ENCODE results near the gene SLC24A4.

SLC24A4 gene

GRCh38 chr14:92360651-92361370 lies 37.8 kb downstream of the SLC24A4 start:
- H3K4me3 ChIP-seq (ENCODE audit: low read depth, low read length): no peak overlapping the region

- no peak overlapping the region for H3K4me3 ChIP-seq (ENCODE audit: low read depth, low read length)
Measured at GRCh38 chr14:92362781-92363235, 39.8 kb downstream of the SLC24A4 start.

GRCh38 chr14:92366237-92366636 lies 43.3 kb downstream of the SLC24A4 start:
- no peak overlapping the region for H3K4me3 ChIP-seq (ENCODE audit: low read depth, low read length)

DNA sequence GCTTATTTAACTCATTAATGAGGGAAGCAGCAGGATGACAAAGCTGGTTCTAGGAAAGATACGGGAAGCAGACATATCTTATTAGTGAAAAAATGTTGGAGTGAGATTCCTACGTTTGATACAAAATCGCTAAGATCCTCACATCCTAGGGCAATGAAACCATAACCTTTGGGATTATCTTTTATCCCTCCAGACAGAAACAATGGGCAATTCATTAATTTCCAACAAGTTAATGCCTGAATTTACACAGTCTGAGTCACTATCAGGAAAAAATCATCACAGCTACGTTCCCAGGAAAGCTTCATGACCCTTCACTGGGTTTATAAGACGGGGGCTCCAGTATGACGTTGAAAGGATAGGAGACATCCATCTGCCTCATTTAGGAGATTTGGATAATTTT lies 45.0 kb downstream of the SLC24A4 start:
- H3K4me3 ChIP-seq (ENCODE audit: low read depth, low read length): no peak overlapping the region

DNA sequence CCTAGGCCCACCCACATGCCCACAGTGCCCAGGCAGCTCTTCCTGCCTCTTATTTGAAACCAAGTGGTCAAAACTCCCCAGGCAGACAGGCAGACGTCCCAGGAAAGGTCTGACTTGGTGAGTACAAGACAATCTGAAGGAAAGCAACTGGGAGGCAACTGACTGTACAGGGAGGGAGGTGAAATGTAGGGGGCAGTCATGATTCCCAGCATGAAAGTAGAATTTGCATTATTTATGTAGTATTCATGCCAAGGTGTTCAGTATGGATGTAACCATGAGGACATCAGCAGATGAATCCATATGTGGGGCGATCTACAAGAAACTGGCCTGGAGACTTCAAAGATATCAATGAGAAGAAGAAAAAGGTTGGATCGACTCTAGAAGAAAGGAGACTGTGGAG lies 46.1 kb downstream of the SLC24A4 start:
- H3K4me3 ChIP-seq (ENCODE audit: low read depth, low read length): no peak overlapping the region

- H3K4me3 ChIP-seq (ENCODE audit: low read depth, low read length): no peak overlapping the region
Measured at GRCh38 chr14:92372230-92372629, 49.3 kb downstream of the SLC24A4 start.

GRCh38 chr14:92373336-92373735 lies 50.4 kb downstream of the SLC24A4 start:
- H3K4me3 ChIP-seq (ENCODE audit: low read depth, low read length): no peak overlapping the region

- no peak overlapping the region for H3K4me3 ChIP-seq (ENCODE audit: low read depth, low read length)
Measured at GRCh38 chr14:92380131-92380530, 57.2 kb downstream of the SLC24A4 start.

GRCh38 chr14:92380582-92380981 lies 57.6 kb downstream of the SLC24A4 start:
- no peak overlapping the region for H3K4me3 ChIP-seq (ENCODE audit: low read depth, low read length)

- H3K4me3 ChIP-seq (ENCODE audit: low read depth, low read length): no peak overlapping the region
Measured at GRCh38 chr14:92382677-92383076, 59.7 kb downstream of the SLC24A4 start.

DNA sequence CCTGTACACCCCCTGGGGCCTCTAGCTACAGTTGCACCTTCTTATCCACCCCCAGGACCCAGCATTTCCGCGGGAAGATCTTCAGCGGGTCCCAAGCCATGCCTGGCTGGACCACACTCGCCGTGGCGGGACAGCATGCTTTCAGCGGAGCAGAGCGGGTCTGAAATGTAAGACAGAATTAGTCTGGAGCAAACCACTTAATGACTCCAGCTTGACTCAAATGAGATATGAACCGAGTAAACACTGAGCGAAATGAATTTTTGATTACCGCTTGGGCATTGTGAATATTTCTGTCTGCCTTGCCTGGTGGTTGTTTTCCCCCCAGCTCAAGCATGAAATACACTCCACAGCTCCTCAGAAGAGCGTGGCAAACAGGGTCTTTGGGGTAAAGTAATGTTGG lies 60.8 kb downstream of the SLC24A4 start:
- no peak overlapping the region for H3K4me3 ChIP-seq (ENCODE audit: low read depth, low read length)

- no peak overlapping the region for H3K4me3 ChIP-seq (ENCODE audit: low read depth, low read length)
Measured at GRCh38 chr14:92384461-92385133, 61.6 kb downstream of the SLC24A4 start.

DNA sequence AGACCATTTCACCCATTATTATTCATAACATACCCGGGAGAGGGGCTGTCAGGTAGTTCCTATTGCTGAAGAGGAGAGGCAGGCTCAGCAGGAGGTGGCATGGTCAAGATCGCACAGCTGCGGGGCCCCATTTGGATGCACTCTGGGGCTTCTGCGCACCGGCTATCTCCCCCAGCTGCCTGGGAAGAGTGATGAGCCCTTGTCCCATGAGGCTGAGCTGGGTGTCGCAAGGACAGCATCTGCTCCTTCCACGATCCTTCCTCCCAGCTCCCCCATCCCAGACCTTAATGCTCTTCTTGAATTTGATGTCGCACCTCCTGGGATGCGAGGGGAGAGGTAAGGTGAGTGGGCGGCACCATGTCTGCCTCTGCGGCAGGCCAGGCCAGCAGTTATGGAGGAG lies 62.6 kb downstream of the SLC24A4 start:
- H3K4me3 ChIP-seq (ENCODE audit: low read depth, low read length): no peak overlapping the region

- H3K4me3 ChIP-seq (ENCODE audit: low read depth, low read length): no peak overlapping the region
Measured at GRCh38 chr14:92386165-92386564, 63.2 kb downstream of the SLC24A4 start.

DNA sequence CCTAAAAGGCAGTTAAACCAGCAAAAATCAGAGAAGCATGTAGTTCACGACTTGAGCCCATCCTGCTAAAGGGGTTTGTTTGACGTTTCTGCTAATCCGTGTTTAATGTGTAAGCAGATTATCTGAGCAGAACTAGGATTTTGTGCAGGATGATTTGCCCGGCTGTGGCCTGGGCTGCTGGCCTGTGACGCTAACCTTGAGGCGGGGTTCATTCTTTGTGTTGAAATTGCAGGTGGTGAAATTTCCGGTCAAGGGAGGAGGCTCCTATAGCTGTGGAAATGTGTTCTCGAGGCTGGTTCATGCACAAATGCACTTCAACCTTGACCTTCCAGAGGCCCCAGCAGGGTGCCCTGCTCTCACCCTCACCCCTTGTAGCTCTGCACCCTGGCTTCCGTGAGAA lies 63.7 kb downstream of the SLC24A4 start:
- H3K4me3 ChIP-seq (ENCODE audit: low read depth, low read length): no peak overlapping the region

DNA sequence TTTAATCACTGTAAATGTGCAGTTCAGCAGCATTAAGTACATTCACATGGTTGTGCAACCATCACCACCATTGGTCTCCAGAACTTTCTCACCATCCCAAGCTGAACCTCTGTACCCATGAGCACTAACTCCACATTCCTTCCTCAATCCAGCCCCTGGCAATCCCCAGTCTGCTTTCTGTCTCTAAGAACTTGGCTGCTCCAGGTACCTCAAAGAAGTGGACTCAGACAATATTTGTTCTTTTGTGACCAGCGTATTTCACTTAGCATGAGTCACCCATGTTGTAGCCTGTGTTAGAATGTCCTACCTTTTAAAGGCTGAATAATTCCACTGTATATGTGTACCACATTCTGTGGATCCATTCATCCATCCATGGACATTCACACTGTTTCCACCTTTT lies 64.6 kb downstream of the SLC24A4 start:
- no peak overlapping the region for H3K4me3 ChIP-seq (ENCODE audit: low read depth, low read length)

GRCh38 chr14:92389598-92390158 lies 66.7 kb downstream of the SLC24A4 start:
- H3K4me3 ChIP-seq (ENCODE audit: low read depth, low read length): no peak overlapping the region

GRCh38 chr14:92391726-92392125 lies 68.8 kb downstream of the SLC24A4 start:
- no peak overlapping the region for H3K4me3 ChIP-seq (ENCODE audit: low read depth, low read length)

DNA sequence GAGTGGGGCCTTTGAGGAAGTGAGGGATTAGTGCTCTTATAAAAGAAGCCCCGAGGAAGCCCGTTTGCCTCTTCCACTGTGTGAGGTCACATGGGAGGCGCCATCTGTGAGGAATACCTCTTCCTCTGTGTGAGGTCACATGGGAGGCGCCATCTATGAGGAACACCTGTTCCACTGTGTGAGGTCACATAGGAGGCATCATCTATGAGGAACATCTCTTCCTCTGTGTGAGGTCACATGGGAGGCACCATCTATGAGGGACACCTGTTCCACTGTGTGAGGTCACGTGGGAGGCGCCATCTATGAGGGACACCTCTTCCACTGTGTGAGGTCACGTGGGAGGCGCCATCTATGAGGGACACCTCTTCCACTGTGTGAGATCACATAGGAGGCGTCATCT lies 69.7 kb downstream of the SLC24A4 start:
- no peak overlapping the region for H3K4me3 ChIP-seq (ENCODE audit: low read depth, low read length)

DNA sequence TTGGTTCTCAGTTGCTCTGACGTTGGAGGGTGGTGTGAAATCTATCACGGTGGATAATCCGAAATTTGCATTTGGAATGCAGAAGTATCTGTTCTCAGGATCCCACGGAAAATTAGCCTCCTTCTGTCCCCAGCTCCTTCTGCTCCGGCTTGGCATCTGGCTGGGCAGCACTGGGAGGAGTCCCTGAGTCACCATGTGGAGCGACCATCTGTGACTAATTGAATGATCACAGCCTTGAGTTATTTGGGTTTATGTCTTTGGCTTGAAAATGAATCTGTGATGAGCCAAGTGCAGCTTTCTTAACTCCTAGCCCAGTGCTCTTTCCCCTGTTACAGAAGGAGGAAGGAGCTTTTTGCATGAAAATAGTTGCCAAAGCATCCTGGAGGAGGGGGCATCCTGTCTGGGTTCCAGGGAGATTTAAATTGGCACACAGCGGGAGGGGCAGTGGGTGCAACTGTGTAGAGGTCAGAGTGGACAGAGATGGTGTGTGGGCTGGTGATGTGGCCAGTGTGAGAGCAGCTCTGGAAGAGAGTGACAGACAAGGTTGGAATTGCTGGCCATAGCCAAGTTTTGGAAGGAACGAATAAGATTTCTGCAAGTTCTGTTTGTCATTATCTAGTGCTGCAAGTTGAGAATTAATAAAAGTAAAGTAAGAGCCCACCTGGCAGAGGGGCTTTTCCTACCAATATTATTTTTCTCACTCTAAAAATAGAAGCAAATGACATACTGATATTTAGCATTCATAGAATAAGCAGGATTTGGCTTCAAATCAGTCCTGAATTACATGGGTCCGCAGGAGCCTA lies 74.4 kb downstream of the SLC24A4 start:
- H3K4me3 ChIP-seq (ENCODE audit: low read depth, low read length): no peak overlapping the region

GRCh38 chr14:92397953-92398564 lies 75.1 kb downstream of the SLC24A4 start:
- no peak overlapping the region for H3K4me3 ChIP-seq (ENCODE audit: low read depth, low read length)

Data from iPS-11a (cell line).